GM21723 (cell line): ENCODE results near the gene KRT4.

ENCODE experiments used
- ATAC-seq: cut with Tn5 transposase; IDR thresholded peaks from one replicate; pipeline ENCODE4 v1.9.1; 2021; ENCODE audit warnings: mild to moderate bottlenecking, moderate library complexity; ENCODE audit not compliant: unreplicated experiment

Gene KRT4

GRCh38 chr12:52822771-52823510, 9.0 kb upstream of the KRT4 start:
- ATAC-seq = no peak

GRCh38 chr12:52821826-52822660, 8.1 kb upstream of the KRT4 start:
- no peak for ATAC-seq

GRCh38 chr12:52821071-52821730, 7.3 kb upstream of the KRT4 start:
- no peak for ATAC-seq

GRCh38 chr12:52820521-52820920, 6.6 kb upstream of the KRT4 start:
- no peak for ATAC-seq

GRCh38 chr12:52819731-52820510, 6.0 kb upstream of the KRT4 start:
- ATAC-seq = no peak

- no peak for ATAC-seq
These were observed 5.0 kb upstream of the KRT4 start for GRCh38 chr12:52818887-52819420.

GRCh38 chr12:52818388-52818787, 4.5 kb upstream of the KRT4 start:
- ATAC-seq = no peak

GRCh38 chr12:52817699-52818238, 3.9 kb upstream of the KRT4 start:
- ATAC-seq = no peak

GRCh38 chr12:52817003-52817698, 3.2 kb upstream of the KRT4 start:
- no peak for ATAC-seq

- no peak for ATAC-seq
These were observed 2.0 kb upstream of the KRT4 start for GRCh38 chr12:52815676-52816588.

- no peak for ATAC-seq
These were observed 1.2 kb upstream of the KRT4 start for GRCh38 chr12:52815161-52815560.

- ATAC-seq = no peak
These were observed 817 bp upstream of the KRT4 start for GRCh38 chr12:52814710-52815155.

GRCh38 chr12:52813203-52813819, 605 bp downstream of the KRT4 start:
- no peak for ATAC-seq

GRCh38 chr12:52812749-52813148, 1.2 kb downstream of the KRT4 start:
- ATAC-seq = no peak

- no peak for ATAC-seq
These were observed 1.9 kb downstream of the KRT4 start for GRCh38 chr12:52812073-52812400.

GRCh38 chr12:52811191-52812072, 2.5 kb downstream of the KRT4 start:
- ATAC-seq = no peak

- ATAC-seq = no peak
These were observed 3.4 kb downstream of the KRT4 start for GRCh38 chr12:52810554-52810953.
